ENCODE results near the gene SDSL.

DNA sequence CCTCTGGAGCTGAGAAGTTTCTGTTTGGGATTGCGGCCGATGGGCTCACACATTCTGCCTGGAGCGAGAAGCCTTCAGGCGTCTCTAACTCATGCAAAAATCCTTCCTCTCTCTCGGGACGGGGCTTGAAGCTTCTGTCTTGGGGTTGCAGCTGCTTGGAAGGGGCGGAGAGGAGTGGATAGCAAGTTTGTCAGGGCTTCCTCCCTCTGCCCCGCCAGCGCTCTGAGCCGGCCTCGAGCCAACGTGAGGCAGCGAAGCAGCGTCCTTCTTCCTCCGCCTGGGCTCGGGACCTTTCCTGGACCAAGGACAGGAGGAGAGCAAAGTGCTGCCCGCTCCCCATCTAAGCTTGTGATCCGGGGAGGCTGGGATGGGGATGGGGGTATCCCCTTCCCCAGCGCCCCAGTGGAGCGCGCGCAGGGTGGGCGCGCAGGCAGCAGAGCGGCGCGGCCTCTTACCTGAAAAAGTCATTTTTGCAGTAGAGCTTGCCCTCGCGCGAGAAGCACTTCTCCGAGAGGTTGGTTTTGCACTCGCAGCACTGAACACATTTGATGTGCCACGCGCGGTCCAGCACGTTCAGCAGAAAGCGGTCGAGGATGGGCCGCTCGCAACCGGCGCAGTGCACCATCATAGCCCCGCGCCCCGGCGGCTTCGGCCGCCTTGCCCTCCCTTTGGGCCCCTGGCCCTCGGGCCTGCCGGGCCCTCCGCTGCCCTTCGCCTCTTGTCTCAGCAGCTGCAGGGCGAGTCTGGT is 48.9 kb downstream of the SDSL start:
- TF ChIP-seq POLR2A (IDR thresholded peaks at IDR 0.05; ENCODE audit: low read depth) (no peak), POLR2AphosphoS5 (IDR thresholded peaks at IDR 0.05) (no peak)
- TF ChIP-seq, protein P1, sequence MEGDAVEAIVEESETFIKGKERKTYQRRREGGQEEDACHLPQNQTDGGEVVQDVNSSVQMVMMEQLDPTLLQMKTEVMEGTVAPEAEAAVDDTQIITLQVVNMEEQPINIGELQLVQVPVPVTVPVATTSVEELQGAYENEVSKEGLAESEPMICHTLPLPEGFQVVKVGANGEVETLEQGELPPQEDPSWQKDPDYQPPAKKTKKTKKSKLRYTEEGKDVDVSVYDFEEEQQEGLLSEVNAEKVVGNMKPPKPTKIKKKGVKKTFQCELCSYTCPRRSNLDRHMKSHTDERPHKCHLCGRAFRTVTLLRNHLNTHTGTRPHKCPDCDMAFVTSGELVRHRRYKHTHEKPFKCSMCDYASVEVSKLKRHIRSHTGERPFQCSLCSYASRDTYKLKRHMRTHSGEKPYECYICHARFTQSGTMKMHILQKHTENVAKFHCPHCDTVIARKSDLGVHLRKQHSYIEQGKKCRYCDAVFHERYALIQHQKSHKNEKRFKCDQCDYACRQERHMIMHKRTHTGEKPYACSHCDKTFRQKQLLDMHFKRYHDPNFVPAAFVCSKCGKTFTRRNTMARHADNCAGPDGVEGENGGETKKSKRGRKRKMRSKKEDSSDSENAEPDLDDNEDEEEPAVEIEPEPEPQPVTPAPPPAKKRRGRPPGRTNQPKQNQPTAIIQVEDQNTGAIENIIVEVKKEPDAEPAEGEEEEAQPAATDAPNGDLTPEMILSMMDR (IDR thresholded peaks at IDR 0.05) = no peak
